HG03558 (cell line): ENCODE measurements around the gene CHST12.
"Not testable (repeated sequence)": the region's sequence is repeated elsewhere in the genome, so short reads cannot be mapped to it uniquely, and the experiment has no call there.

Experiments used
- ATAC-seq: cut with Tn5 transposase; IDR thresholded peaks from one replicate; pipeline ENCODE4 v1.9.1; 2021; ENCODE audit warnings: moderate number of reproducible peaks; ENCODE audit not compliant: unreplicated experiment; ENCODE audit errors: extremely low read depth

CHST12 gene

DNA sequence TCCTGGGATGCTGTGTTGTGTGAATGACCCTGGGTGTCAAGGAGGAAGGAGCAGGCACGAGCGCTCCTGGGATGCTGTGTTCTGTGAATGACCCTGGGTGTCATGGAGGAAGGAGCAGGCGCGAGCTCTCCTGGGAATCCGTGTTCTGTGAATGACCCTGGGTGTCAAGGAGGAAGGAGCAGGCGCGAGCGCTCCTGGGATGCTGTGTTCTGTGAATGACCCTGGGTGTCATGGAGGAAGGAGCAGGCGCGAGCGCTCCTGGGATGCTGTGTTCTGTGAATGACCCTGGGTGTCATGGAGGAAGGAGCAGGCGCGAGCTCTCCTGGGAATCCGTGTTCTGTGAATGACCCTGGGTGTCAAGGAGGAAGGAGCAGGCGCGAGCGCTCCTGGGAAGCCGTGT lies 25.9 kb upstream of the CHST12 start:
- not testable (repeated sequence) for ATAC-seq

DNA sequence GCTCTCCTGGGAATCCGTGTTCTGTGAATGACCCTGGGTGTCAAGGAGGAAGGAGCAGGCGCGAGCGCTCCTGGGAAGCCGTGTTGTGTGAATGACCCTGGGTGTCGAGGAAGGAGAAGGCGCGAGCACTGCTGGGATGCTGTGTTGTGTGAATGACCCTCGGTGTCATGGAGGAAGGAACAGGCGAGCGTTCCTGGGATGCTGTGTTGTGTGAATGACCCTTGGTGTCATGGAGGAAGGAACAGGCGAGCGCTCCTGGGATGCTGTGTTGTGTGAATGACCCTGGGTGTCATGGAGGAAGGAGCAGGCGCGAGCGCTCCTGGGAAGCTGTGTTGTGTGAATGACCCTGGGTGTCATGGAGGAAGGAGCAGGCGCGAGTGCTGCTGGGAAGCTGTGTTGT lies 25.3 kb upstream of the CHST12 start:
- ATAC-seq, result not testable (repeated sequence)

DNA sequence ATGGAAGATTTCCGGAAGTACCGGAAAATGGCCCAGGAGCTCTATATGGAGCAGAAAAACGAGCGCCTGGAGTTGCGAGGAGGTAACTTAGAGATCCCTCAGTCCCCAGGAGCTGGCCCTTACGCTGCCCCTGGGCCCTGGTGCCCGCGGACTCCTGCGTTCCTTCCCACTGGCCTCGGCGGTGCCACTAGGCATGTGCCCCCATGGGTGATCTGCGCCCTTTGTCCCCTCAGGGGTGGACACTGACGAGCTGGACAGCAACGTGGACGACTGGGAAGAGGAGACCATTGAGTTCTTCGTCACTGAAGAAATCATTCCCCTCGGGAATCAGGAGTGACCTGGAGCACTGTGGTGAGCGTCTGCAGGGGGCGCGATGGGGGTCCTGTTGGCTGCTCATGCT lies 24.2 kb upstream of the CHST12 start:
- ATAC-seq, result no peak

DNA sequence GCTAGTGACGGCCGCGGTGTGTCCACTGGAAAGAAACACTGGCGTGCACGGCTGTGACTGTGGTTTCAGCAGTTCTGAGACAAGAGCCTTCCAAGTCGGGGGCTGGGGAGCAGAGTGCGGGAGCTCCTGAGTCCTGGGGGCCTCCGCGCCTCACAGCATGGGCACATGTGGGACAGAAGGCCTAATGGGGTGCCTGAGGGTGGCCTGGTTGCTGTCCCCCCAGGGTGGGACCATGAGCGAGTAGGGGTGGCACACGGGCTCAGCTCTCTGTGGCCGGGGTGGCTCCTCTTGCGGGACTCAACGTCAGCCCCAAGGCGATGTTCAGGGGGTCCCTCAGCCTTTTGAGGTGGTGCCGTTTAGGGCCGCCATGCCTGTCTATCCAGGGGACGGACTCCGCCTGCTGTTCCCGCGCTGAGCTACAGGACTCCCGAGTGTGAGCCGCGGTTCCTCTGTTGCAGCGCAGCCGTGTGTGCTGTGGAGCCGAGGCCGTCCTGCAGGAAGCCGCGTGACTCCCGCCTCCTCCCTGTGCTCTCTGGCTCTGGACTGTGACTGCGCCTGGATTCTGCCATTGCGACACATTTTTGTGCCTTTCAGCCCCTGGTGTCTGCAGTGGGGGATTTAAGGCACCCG lies 23.5 kb upstream of the CHST12 start:
- no peak for ATAC-seq

DNA sequence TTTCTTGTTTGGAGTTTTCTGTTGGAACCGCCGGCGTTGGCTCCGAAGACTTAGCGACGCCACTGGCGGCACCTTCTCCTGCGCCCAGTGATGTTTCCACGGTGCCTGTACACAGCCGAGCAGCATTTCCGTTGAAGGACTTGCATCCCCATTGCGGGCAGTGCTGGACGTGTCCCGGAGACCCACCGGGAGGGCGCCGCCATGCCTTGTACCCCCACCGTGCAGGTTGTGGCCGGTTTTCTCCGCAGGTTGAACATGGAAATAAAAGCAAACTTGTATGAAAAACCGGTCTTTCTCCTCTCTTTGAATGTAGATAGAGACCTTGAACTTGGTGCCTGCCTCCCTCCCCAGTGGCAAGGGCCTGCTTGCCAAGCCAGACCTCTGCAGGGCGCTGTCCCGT lies 22.9 kb upstream of the CHST12 start:
- no peak for ATAC-seq

DNA sequence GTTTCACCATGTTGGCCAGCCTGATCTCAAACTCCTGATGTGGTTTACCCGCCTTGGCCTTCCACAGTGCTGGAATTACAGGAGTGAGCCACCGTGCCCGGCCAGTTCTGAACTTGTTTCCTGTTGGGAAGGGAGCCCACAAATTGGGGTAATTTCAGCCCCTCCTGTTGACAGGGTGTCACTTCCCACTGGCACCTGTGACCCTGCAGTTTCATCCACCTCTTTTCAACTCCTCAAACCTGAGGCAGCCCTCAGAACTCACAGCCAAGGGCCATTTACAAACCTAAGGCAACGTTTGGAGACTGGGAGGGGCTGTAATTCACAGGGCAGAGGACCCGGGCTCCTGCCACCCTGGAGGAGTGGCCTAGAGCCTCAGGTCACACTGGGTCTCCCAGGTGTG lies 22.2 kb upstream of the CHST12 start:
- no peak for ATAC-seq

DNA sequence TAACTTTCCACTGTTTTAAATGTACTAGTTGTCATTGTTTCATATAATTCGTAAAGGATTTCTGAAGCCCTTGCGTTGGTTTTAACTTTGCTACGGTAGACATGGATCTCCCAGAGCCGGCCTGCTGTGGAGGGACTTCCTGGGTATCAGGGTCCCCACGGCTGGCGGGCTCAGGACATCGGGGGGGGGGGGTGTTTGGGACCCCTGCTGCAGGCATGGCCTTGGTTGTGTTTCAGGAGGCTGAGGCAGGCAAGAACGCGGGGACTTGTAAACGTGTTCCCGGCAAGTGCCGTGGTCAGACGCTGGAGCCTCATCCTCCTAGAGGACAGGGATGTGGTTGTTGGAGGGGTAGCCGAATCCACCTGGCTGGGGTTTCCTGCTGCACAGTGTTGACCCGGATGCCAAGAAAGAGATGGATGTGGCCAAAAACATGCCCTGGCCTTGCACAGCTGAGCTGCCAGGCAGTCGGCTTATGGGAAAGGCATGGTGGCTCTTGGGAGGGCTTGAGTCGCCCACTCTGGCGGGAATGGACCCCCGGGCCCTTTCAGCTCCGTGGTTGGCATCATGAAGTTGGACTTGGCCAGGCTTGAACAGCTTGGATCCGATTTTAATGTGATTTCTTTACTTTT lies 21.4 kb upstream of the CHST12 start:
- ATAC-seq, result no peak

DNA sequence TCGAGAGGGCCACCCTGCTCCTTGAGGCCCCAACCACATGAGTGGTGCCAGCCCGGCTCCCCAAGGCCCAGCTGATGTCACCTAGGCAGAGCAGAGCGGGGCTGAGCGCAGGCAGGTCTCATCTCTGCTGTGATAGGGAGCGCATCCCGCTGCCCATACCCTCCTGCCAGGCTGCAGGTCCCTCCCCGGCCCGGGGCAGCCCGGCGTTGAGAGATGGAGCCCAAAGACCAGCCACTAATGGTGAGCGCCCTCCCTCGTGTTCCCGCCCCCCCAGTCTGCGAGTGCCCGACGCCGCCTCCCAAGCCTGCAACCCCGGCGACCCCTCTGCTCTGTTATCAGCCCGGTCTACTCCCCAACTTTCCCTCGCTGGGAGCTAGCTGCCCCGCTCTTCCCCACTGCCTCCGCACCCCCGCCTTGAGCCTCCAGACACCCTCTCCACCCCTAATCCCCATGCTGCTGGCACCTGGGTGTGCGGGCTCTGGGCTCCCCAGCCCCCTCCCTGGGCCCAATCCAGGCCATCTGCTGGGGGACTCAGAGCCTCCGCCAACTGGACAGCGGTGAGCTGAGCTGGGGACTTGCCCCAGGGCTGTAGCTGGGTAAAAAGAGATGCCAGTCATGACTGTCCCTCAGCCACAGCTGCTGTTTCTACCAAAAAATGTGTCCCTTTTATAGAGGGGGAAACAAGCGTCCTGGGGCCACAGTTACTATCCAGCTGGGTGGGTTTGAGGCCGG lies 19.7 kb upstream of the CHST12 start:
- no peak for ATAC-seq

DNA sequence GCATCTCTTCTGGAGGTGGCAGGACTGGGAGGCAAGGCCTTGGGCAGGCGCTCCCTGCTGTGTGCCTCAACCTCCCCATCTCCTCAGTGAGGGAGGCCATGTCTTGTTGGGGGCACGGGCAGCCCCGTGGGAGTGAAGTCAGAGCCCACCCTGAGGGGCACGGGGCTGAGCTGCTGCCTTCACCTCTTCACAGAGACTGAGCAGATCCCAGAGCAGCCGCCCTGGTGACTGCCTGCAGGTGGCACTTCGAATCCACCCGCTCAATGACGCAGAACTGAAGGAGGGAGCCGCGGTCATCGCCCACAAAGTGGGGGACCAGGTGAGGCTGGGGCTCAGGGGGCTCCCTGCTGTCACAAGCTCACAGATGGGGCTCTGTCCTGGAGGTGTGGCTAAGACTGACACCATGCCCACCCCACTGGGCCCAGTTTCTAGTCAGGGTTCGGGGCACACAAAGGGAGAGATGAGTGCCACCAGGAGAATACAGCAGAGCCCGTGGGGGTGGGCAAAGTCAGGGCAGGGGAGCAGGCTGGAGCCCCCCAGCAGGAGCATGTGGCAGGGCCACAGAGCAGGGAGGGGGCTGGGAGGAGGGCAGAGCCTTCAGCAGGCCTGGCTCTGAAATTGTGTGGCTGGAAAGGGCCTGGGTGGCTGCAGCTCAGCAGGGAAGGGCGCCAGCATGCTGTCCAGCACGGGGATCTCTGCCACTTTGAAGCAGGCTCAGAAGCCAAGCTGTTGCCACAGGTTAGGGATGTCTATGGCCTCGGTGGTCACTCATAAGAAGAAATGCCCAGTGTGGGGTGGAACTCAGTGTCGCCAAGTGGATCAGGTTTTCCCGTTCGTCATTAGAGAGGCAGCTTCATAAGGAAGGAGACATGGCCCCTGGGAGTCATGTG lies 18.8 kb upstream of the CHST12 start:
- ATAC-seq, result no peak

DNA sequence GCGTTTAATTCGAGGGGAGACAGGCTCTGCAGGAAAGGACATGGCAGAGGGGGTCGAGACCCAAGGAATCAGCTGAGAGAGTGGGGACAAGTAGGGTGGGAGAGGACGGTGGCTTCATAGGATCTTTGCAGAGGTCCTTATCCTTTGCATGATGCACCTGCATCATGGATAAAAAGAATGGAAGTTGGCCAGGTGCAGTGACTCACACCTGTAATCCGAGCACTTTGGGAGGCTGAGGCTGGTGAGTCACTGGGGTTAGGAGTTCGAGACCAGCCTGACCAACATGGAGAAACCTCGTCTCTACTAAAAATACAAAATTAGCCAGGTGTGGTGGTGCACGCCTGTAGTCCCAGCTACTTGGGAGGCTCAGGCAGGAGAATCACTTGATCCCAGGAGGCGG lies 17.3 kb upstream of the CHST12 start:
- ATAC-seq, result not testable (repeated sequence)

DNA sequence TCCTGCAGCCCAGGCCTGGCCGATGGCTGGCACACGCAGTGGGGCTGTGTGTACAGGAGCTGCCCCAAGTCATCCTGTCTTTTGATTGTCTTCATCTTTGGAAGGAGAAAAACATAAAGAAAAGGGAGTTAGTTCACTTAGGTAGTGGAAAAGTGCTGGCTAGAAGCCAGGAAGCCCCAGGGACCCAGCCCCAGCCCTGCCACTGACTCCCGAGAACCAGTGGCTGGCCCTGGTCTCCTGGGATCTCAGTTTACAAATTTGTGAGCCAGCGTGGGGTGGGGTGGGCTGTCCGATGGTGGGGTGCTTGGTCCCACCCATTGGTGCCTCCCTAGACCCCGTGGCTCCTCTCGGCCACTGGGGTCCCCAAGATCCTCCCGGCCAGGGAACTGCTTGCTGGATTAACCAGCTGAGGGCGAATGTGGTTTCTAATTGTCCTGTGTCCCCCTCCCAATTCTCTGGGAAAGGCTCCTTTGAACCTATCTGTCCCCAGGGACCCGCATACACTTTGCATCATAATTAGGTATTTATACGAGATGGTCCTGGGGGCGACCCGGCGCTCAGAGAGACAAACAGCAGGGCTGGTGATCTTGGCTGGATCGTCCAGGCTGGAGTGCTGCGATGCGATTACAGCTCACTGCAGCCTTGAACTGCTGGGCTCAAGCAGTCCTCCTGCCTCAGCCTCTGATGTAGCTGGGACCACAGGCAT lies 16.3 kb upstream of the CHST12 start:
- ATAC-seq, result no peak

DNA sequence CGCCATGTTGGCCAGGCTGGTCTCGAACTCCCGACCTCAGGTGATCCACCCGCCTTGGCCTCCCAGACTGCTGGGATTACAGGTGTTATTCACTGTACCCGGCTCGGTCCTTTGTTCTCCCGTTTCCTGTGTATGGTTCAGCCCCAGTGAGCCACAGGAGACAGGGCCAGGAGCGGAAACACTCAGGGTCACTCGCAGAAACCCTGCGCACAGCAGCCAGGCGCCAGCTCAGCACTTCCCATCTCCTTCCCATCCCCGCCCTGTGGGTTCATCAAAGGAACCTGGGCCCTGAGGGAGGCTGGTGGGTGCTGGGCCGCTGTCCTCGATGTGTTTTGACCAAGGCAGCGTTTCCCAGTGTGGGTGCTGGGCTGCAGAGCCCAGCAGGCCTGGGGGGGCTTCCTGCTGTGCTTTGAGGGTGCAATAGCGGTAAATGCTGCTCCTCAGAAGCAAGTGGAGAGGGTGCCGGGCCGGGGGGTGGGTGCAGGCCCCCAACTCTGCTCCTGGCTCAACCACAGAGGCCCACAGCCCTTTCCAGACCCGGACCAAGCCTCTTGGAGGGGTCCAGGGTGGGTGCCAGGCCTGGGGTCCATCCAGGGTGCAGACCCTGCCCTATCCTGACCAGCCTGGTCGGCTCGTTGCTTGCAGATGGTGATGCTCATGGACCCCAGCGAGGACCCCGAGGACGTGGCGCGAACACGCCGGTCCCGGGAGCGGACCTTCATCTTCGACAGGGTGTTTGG lies 15.3 kb upstream of the CHST12 start:
- no peak for ATAC-seq

DNA sequence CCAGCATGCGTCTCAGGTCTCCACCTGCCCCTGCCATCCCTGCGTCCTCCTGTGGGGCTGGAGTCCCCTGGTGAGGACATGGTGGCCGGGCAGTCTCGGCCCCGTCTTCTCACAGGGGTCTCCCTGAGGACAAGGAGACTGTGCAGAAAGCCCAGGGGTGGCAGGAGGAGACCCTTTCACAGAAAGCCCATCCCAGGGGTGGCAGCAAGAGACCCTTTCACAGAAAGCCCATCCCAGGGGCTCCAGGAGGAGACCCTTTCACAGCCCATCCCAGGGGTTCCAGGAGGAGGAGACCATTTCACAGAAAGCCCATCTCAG lies 14.8 kb upstream of the CHST12 start:
- ATAC-seq, result no peak

DNA sequence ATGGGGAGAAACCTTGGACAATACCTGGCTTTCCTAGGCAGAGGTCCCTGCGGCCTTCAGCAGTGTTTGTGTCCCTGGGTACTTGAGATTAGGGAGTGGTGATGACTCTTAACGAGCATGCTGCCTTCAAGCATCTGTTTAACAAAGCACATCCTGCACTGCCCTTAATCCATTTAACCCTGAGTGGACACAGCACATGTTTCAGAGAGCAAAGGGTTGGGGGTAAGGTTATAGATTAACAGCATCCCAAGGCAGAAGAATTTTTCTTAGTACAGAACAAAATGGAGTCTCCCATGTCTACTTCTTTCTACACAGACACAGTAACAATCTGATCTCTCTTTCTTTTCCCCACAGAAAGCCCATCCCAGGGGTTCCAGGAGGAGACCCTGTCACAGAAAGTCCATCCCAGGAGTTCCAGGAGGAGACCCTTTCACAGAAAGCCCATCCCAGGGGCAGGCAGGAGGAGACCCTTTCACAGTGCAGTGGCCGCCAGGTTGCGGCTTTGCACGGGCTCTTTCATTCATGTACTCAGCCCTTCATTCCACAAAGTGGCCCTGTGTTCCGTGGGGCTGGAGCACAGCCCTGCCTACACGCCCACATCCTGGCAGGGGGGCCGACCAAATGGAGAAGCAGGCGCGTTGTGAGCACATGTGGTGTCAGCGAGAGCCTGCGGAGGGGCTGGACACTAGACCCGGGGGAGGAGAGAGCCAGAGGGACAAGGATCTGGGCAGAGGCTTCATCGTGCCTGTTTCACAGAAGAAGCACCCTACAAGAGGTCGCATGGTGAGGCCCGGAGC lies 13.2 kb upstream of the CHST12 start:
- not testable (repeated sequence) for ATAC-seq

DNA sequence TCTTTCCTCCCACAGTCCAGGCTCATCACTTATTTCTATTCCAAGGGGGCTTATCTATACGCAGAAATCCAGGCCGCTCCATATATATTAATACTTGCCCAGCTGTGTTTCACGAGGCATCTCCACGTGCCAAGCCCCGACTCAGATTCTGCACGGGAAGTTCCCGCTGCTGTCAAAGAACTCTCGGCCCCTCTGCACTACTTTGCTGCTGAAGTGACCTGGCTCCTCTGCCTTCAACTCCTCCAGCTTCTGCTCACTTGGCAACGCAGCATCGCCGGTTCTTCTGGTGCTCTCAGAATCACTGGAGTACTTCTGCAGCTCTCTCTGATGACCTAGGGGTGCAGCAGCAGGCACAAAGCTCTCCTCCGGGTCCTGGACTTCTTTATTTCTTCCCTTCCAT lies 9.7 kb upstream of the CHST12 start:
- ATAC-seq, result no peak

DNA sequence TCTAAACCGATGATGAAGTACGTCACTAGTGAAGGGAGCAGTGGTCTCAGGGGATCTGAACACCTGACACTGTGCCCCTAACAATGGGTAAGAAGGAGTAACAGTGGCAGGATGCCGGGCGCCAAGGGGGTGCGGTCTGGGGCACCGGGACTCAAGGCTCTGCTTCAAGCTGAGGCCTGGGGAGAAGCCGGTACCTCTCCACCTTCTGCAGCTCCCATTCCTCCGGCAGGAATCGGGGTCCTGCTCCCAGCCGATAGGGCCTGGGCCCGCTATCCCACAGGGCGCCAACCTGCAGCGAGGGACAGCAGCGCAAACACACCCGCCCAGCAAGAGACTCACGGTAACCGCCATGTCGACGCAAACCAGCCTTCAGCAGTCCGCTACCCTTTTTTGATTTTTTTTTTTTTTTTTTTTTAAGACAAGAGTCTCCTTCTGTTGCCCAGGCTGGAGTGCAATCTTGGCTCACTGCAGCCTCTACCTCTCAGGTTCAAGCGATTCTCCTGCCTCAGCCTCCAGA lies 8.8 kb upstream of the CHST12 start:
- no peak for ATAC-seq

DNA sequence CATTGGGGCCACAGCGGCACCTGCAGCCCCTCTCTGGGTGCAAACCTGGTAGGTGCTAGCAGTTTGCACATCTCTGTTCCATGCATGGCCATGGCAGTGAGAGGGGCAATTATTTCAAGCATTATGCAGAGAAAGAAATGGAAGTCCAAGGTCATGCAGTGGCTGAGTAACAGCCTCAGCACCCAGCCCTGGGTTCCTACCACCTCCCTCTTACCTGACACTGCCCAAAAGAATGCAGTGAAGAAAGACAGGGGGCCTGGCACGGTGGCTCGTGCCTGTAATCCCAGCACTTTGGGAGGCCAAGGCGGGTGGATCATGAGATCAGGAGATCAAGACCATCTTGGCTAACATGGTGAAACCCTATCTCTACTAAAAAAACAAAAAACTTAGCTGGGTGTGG lies 4.9 kb upstream of the CHST12 start:
- no peak for ATAC-seq

DNA sequence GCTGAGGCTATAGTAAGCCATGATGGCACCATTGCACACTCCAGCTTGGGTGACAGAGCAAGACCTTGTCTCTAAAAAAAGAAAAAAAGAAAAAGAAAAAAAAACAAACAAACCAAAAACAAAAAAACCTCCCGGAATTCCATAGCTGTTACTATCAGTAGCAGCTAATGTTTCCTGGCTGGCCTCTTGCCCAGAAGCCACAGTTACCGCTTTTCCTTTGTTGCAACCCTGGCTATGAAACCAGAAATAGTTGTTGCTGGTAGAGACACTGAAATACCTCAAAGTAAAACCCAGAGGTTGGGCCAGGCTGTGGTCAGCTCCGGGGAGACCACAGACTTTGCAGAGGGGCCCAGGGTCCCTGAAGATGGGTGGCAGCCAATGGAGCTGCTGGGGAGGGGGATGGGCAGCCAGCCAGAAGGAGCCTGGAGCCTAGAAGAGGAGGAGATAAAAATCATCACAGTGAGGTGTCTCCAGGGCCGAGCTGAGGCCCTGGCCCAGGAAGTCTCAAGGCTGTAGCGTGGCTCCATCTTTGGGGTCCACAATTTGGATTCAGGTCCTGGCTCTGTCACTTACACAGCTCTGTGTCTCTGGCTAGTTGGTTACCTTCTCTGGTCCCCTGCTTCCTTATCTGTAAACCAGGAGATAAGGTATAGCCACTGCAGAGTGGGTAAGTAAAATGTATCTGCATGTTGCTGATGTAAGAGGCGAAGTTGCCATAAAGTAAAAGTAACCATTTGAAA lies 3.4 kb upstream of the CHST12 start:
- no peak for ATAC-seq
